H9 (cell line): ENCODE data around the gene CDK6. TPM values are rescaled to one million over a fixed set of nuclear protein-coding genes. Genes with fewer than 3 reads are reported as not detected.

Experiments
- DNase-seq: peaks from one replicate; pipeline ENCODE4 v3.0.0-alpha.2; 2017
- H2AFZ ChIP-seq: one replicate; pipeline ENCODE4 v1.6.1; 2013; ENCODE audit warnings: mild to moderate bottlenecking, low read length, control low read depth, moderate library complexity
- H2AK5ac ChIP-seq: 2 replicates; pipeline ENCODE4 v1.6.1; 2013; ENCODE audit warnings: low read length, control low read depth, mixed read lengths; ENCODE audit not compliant: insufficient read length
- H2BK120ac ChIP-seq: one replicate; pipeline ENCODE4 v1.6.1; 2013; ENCODE audit warnings: low read depth, mild to moderate bottlenecking, low read length, control low read depth, inconsistent platforms; ENCODE audit not compliant: poor library complexity, severe bottlenecking
- H2BK12ac ChIP-seq: 2 replicates; pipeline ENCODE4 v1.6.1; 2013; ENCODE audit warnings: low read length, control low read depth, mixed read lengths, low read depth; ENCODE audit not compliant: insufficient read length
- H2BK15ac ChIP-seq: 2 replicates; pipeline ENCODE4 v1.6.1; 2013; ENCODE audit warnings: low read depth, low read length, control low read depth
- H2BK20ac ChIP-seq: one replicate; pipeline ENCODE4 v1.6.1; 2013; ENCODE audit warnings: low read depth, mild to moderate bottlenecking, low read length, control low read depth, inconsistent platforms; ENCODE audit not compliant: poor library complexity, severe bottlenecking
- H2BK5ac ChIP-seq: 2 replicates; pipeline ENCODE4 v1.6.1; 2013; ENCODE audit warnings: low read length, control low read depth, mixed read lengths; ENCODE audit not compliant: insufficient read length
- H3K14ac ChIP-seq: 2 replicates; pipeline ENCODE4 v1.6.1; 2013; ENCODE audit warnings: low read length, control low read depth; ENCODE audit not compliant: insufficient read depth
- H3K18ac ChIP-seq: 2 replicates; pipeline ENCODE4 v1.6.1; 2013; ENCODE audit warnings: low read depth, mild to moderate bottlenecking, mixed read lengths, low read length, control low read depth; ENCODE audit not compliant: insufficient read length
- H3K23ac ChIP-seq: 2 replicates; pipeline ENCODE4 v1.6.1; 2013; ENCODE audit warnings: low read length, control low read depth, mixed read lengths, low read depth; ENCODE audit not compliant: insufficient read length
- H3K23me2 ChIP-seq: 2 replicates; pipeline ENCODE4 v1.6.1; 2013; ENCODE audit warnings: low read depth, mild to moderate bottlenecking, mixed read lengths, low read length, control low read depth; ENCODE audit not compliant: insufficient read length, poor library complexity, severe bottlenecking
- H3K27ac ChIP-seq: 2 replicates; pipeline ENCODE4 v1.5.1; 2013; ENCODE audit warnings: low read length, control low read depth, mixed read lengths, low read depth; ENCODE audit not compliant: insufficient read length
- H3K27me3 ChIP-seq: 2 replicates; pipeline ENCODE4 v1.6.1; 2013; ENCODE audit warnings: low read length, control low read depth, inconsistent platforms; ENCODE audit not compliant: insufficient read depth
- H3K4ac ChIP-seq: 2 replicates; pipeline ENCODE4 v1.6.1; 2013; ENCODE audit warnings: low read depth, mild to moderate bottlenecking, control low read depth, inconsistent platforms, low read length, moderate library complexity
- H3K4me1 ChIP-seq: 2 replicates; pipeline ENCODE4 v1.6.1; 2013; ENCODE audit warnings: low read length, control low read depth, inconsistent platforms; ENCODE audit not compliant: insufficient read depth
- H3K4me2 ChIP-seq: 2 replicates; pipeline ENCODE4 v1.6.1; 2013; ENCODE audit warnings: low read length, control low read depth, mixed read lengths; ENCODE audit not compliant: insufficient read length, insufficient read depth
- H3K56ac ChIP-seq: 2 replicates; pipeline ENCODE4 v1.6.1; 2013; ENCODE audit warnings: low read depth, mild to moderate bottlenecking, mixed read lengths, low read length, control low read depth; ENCODE audit not compliant: insufficient read length
- H3K79me1 ChIP-seq: 2 replicates; pipeline ENCODE4 v1.6.1; 2013; ENCODE audit warnings: low read depth, mild to moderate bottlenecking, moderate library complexity, low read length, control low read depth, inconsistent platforms; ENCODE audit not compliant: insufficient read depth, poor library complexity, severe bottlenecking
- H3K79me2 ChIP-seq: 2 replicates; pipeline ENCODE4 v1.6.1; 2013; ENCODE audit warnings: low read length, control low read depth, inconsistent platforms; ENCODE audit not compliant: insufficient read depth
- H3K9ac ChIP-seq: 2 replicates; pipeline ENCODE4 v1.6.1; 2013; ENCODE audit warnings: low read length, control low read depth, mixed read lengths; ENCODE audit not compliant: insufficient read length; ENCODE audit errors: extremely low read depth
- H3K9me3 ChIP-seq: one replicate; pipeline ENCODE4 v1.6.1; 2013; ENCODE audit warnings: low read depth, low read length, inconsistent platforms; ENCODE audit not compliant: control insufficient read depth
- H3T11ph ChIP-seq: one replicate; pipeline ENCODE4 v1.6.1; 2013; ENCODE audit warnings: mild to moderate bottlenecking, low read length, control low read depth, inconsistent platforms
- H4K20me1 ChIP-seq: one replicate; pipeline ENCODE4 v1.6.1; 2013; ENCODE audit not compliant: control insufficient read depth, insufficient read length, insufficient read depth
- H4K5ac ChIP-seq: 2 replicates; pipeline ENCODE4 v1.6.1; 2013; ENCODE audit warnings: low read depth, mild to moderate bottlenecking, mixed read lengths, low read length, control low read depth; ENCODE audit not compliant: insufficient read length
- H4K8ac ChIP-seq: replicated peaks from 2 replicates; pipeline ENCODE4 v1.6.1; 2013; ENCODE audit warnings: low read length, control low read depth, mixed read lengths, low read depth; ENCODE audit not compliant: insufficient read length
- H4K91ac ChIP-seq: 2 replicates; pipeline ENCODE4 v1.6.1; 2013; ENCODE audit warnings: low read depth, mild to moderate bottlenecking, moderate library complexity, mixed read lengths, low read length, control low read depth; ENCODE audit not compliant: insufficient read length
- H3K27ac Mint-ChIP-seq, 3 experiments: 2 replicates in 2 of 3; 3 replicates in 1 of 3; pipeline ENCODE4 v1.8.0; 2020 to 2021; ENCODE audit warnings: mixed read lengths in 3 of 3, mild to moderate bottlenecking in 1 of 3, moderate library complexity in 1 of 3
- H3K27me3 Mint-ChIP-seq: 2 replicates; pipeline ENCODE4 v1.8.0; 2021; ENCODE audit warnings: low read depth, mild to moderate bottlenecking, moderate library complexity, mixed read lengths
- H3K36me3 Mint-ChIP-seq, 3 experiments: 2 replicates in 2 of 3; 3 replicates in 1 of 3; pipeline ENCODE4 v1.8.0; 2020 to 2021; ENCODE audit warnings: low read depth in 3 of 3, mixed read lengths in 3 of 3; ENCODE audit not compliant: insufficient read depth in 1 of 3
- H3K4me1 Mint-ChIP-seq, 2 experiments: 2 replicates each; pipeline ENCODE4 v1.8.0; 2020; ENCODE audit warnings: mixed read lengths in 2 of 2
- H3K4me3 Mint-ChIP-seq, 2 experiments: 2 replicates in 1 of 2; 3 replicates in 1 of 2; pipeline ENCODE4 v1.8.0; 2020 to 2021; ENCODE audit warnings: mild to moderate bottlenecking in 2 of 2, mixed read lengths in 2 of 2, moderate library complexity in 1 of 2
- H3K9me3 Mint-ChIP-seq, 2 experiments: 2 replicates in 1 of 2; 3 replicates in 1 of 2; pipeline ENCODE4 v1.8.0; 2020; ENCODE audit warnings: mild to moderate bottlenecking in 2 of 2, mixed read lengths in 2 of 2, moderate library complexity in 1 of 2
- WGBS: extraction: QIAGEN DNeasy Blood & Tissue Kit; methylation state at CpG from one replicate; pipeline ENCODE4 v1.1.7; 2013; ENCODE audit warnings: missing lambda C conversion rate, low lambda C conversion rate, mixed read lengths; ENCODE audit not compliant: insufficient read length; ENCODE audit errors: extremely low coverage; 5-methylcytosine and 5-hydroxymethylcytosine counted together
- total RNA-seq: library from RNA; stranded (reverse); gene quantifications from 2 replicates; pipeline ENCODE4 v1.2.1, GENCODE V29; 2021
- TF ChIP-seq, protein P1 (sequence below): fragments of 200-600 bp; sonication (generic); conservative IDR thresholded peaks from 3 replicates; pipeline ENCODE4 v1.8.0; 2021; ENCODE audit warnings: antibody characterized with exemption, mild to moderate bottlenecking

CDK6 gene
- total RNA-seq, 1 experiment from 2014 or later, result 30.0 TPM

DNA sequence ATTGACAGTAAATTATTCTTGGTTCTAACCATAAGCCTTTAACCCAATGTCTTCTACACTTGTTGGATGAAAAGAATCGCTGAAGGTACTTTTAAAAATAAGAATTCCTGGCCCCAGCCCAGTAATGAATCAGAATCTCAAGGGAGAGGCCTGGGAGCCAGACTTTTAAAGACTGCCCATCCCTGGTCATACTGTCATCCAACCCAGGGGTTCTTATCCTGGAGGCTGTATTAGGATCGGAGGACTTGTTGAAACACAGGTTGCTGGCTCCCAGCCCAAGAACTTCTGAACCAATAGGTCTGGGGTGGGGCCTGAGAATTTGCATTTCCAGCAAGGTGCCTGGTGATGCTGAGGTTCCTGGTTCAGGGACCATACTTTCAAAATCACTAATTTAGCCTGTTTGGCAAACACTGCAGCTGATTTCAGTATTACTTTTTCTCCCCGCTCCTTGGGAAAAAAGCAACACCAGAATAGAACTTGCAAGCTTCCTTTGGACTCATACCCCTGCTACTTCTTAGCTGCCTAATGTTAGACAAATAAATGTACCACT, 166.7 kb downstream of the CDK6 start:
- H4K8ac ChIP-seq, result no peak overlapping the region
- H3T11ph ChIP-seq, result no peak overlapping the region
- no peak overlapping the region for H2AFZ ChIP-seq
- no peaks in the 10 kb centered on the region for H3K79me1 ChIP-seq
- TF ChIP-seq, protein P1, sequence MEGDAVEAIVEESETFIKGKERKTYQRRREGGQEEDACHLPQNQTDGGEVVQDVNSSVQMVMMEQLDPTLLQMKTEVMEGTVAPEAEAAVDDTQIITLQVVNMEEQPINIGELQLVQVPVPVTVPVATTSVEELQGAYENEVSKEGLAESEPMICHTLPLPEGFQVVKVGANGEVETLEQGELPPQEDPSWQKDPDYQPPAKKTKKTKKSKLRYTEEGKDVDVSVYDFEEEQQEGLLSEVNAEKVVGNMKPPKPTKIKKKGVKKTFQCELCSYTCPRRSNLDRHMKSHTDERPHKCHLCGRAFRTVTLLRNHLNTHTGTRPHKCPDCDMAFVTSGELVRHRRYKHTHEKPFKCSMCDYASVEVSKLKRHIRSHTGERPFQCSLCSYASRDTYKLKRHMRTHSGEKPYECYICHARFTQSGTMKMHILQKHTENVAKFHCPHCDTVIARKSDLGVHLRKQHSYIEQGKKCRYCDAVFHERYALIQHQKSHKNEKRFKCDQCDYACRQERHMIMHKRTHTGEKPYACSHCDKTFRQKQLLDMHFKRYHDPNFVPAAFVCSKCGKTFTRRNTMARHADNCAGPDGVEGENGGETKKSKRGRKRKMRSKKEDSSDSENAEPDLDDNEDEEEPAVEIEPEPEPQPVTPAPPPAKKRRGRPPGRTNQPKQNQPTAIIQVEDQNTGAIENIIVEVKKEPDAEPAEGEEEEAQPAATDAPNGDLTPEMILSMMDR, result no peak
- H4K91ac ChIP-seq, result no peak overlapping the region
- Mint-ChIP-seq H3K4me1 (peaks cover 0 to 3% of the 10 kb centered on the region in 2 experiments; a peak in 1 of 4 replicates), H3K27me3 (no peaks in the 10 kb centered on the region), H3K27ac (no peak overlapping the region; a peak in 1 of 7 replicates), H3K36me3 (no peaks in the 10 kb centered on the region), H3K4me3 (no peak overlapping the region), H3K9me3 (no peaks in the 10 kb centered on the region)
- no peak overlapping the region for H2BK120ac ChIP-seq
- no peaks in the 10 kb centered on the region for H3K27me3 ChIP-seq
- H2AK5ac ChIP-seq, result no peak overlapping the region
- H2BK5ac ChIP-seq, result no peak overlapping the region
- H3K27ac ChIP-seq, result no peak overlapping the region
- DNase-seq, result no peak
- no peak overlapping the region for H2BK15ac ChIP-seq
- H2BK20ac ChIP-seq, result no peak overlapping the region
- no peak overlapping the region for H2BK12ac ChIP-seq
- no peaks in the 10 kb centered on the region for H3K79me2 ChIP-seq
- no peak overlapping the region for H3K9ac ChIP-seq
- no peaks in the 10 kb centered on the region for H3K9me3 ChIP-seq
- no peak overlapping the region for H3K56ac ChIP-seq
- no peak overlapping the region for H3K4ac ChIP-seq
- H4K5ac ChIP-seq, result no peak overlapping the region
- H3K23ac ChIP-seq, result no peak overlapping the region
- H3K4me1 ChIP-seq, result no peaks in the 10 kb centered on the region
- H3K4me2 ChIP-seq, result no peak overlapping the region
- WGBS, result no CpG with 5 or more reads among the region's 3 CpGs
- H3K18ac ChIP-seq, result no peak overlapping the region
- H4K20me1 ChIP-seq, result no peaks in the 10 kb centered on the region
- no peaks in the 10 kb centered on the region for H3K23me2 ChIP-seq
- H3K14ac ChIP-seq, result no peak overlapping the region
